Psoas muscle (tissue), 8 donors: Measurements from ENCODE around the gene PHB1. TPM values are rescaled to one million over a fixed set of nuclear protein-coding genes. Genes with fewer than 3 reads are reported as not detected.
A peak's percentile ranks its signal among the peaks of the same experiment; 100 is the strongest.
"Not testable (repeated sequence)": the region's sequence is repeated elsewhere in the genome, so short reads cannot be mapped to it uniquely, and the experiment has no call there.

ENCODE experiments used
- ATAC-seq, 4 donors: fragments of 200-7000 bp; cut with Tn5 transposase; one replicate each; pipeline ENCODE4 v1.9.1; 2020; ENCODE audit warnings: moderate library complexity in 3 of 4, mild to moderate bottlenecking in 2 of 4
- DNase-seq, 2 donors: peaks; one replicate each; pipeline ENCODE4 v3.0.0-alpha.2; 2020
- H3K27ac ChIP-seq: fragments of 200-600 bp; one replicate; pipeline ENCODE4 v1.8.0; 2022
- H3K27me3 ChIP-seq, 3 donors: fragments of 200-600 bp in 1 of 3; one replicate each; pipeline versions ENCODE4 v1.6.1 to v1.8.0; 2013 to 2022; ENCODE audit warnings: low read length in 2 of 3, mild to moderate bottlenecking in 2 of 3, moderate library complexity in 1 of 3; ENCODE audit not compliant: insufficient read depth in 3 of 3
- H3K36me3 ChIP-seq, 2 donors: fragments of 200-600 bp in 1 of 2; one replicate each; pipeline versions ENCODE4 v1.6.1 to v1.8.0; 2013 to 2022; ENCODE audit warnings: low read depth in 1 of 2, mild to moderate bottlenecking in 1 of 2, moderate library complexity in 1 of 2; ENCODE audit not compliant: insufficient read depth in 1 of 2
- H3K4me1 ChIP-seq: fragments of 200-600 bp; one replicate; pipeline ENCODE4 v1.8.0; 2022
- H3K4me3 ChIP-seq: fragments of 200-600 bp; one replicate; pipeline ENCODE4 v1.8.0; 2022; ENCODE audit warnings: mild to moderate bottlenecking
- H3K9me3 ChIP-seq: fragments of 200-600 bp; one replicate; pipeline ENCODE4 v1.8.0; 2022
- WGBS, 3 donors: extraction: QIAGEN DNeasy Blood & Tissue Kit; methylation state at CpG; one replicate each; pipeline versions ENCODE4 v1.1.6 to v1.1.7; 2013; 5-methylcytosine and 5-hydroxymethylcytosine counted together
- intact Hi-C, 2 donors: fragments of 100-400 bp; cut with DNase I; formaldehyde crosslinking; loops; one replicate each; pipeline versions ENCODE4 v1.11.0 to v1.14.2; 2022
- polyA plus RNA-seq, 3 donors: library from polyadenylated mRNA; stranded (reverse); fragments of 200-250 nt; gene quantifications; one replicate each; pipeline ENCODE4 v1.2.3, GENCODE V29; 2013
- total RNA-seq, 4 donors: library from RNA; stranded (reverse); fragmentation: NEBNext Ultra II Directional in 2 of 4; extraction: Animal tissue kit (Norgen Biotek cat#: 25700) in 2 of 4; gene quantifications; one replicate each; pipeline versions ENCODE4 v1.2.1 to v1.2.4, GENCODE V29; 2021 to 2023
- TF ChIP-seq, protein P1 (sequence below): fragments of 200-600 bp; IDR thresholded peaks from one replicate; pipeline ENCODE4 v1.8.0; 2022; ENCODE audit warnings: antibody characterized with exemption
- donor health status: healthy with polysubstance abuse.
- donor health status: DM: no; HTN: no; CAD: no; lungs with moderate emphysema.
- donor health status: Bipolar disorder and iron deficiency.
- donor health status: healthy.
- donor health status: DM: yes; HTN: yes; CAD: no.
- donor health status: DM: no; HTN: no; CAD: no.
- donor health status: DM: no; HTN: no; CAD: no.
- donor health status: DM: yes; HTN: yes; CAD: no.

PHB1 gene
- total and polyA plus RNA-seq, 7 donors, result 134 to 364 (median 198) TPM

GRCh38 chr17:49434821-49435670 is 20.4 kb upstream of the PHB1 start:
- Histone ChIP-seq H3K9me3 (no peaks in the 10 kb centered on the region), H3K4me3 (no peak overlapping the region), H3K27me3 (peaks cover 0 to 13% (median 5%) of the 10 kb centered on the region in 3 donors), H3K4me1 (no peaks in the 10 kb centered on the region), H3K27ac (no peak overlapping the region), H3K36me3 (no peaks in the 10 kb centered on the region)
- 54 to 60% (median 57%) methylated on average over 13 of the region's 13 CpGs for WGBS, 3 donors
- intact Hi-C loops, result loop anchor here (2.0 to 10.0 kb wide), 4 partner anchors 37 to 270 kb away; partner anchors contain the start of gene SLC35B1 (in 1 of the 2)
- DNase-seq (no peak), ATAC-seq (peak; percentile 54 to 84 (median 80))
- TF ChIP-seq, protein P1, sequence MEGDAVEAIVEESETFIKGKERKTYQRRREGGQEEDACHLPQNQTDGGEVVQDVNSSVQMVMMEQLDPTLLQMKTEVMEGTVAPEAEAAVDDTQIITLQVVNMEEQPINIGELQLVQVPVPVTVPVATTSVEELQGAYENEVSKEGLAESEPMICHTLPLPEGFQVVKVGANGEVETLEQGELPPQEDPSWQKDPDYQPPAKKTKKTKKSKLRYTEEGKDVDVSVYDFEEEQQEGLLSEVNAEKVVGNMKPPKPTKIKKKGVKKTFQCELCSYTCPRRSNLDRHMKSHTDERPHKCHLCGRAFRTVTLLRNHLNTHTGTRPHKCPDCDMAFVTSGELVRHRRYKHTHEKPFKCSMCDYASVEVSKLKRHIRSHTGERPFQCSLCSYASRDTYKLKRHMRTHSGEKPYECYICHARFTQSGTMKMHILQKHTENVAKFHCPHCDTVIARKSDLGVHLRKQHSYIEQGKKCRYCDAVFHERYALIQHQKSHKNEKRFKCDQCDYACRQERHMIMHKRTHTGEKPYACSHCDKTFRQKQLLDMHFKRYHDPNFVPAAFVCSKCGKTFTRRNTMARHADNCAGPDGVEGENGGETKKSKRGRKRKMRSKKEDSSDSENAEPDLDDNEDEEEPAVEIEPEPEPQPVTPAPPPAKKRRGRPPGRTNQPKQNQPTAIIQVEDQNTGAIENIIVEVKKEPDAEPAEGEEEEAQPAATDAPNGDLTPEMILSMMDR, result peak; percentile 72

GRCh38 chr17:49433000-49433694 is 18.5 kb upstream of the PHB1 start:
- H3K27me3 ChIP-seq, result peaks cover 0 to 8% (median 0%) of the 10 kb centered on the region in 3 donors
- H3K36me3 ChIP-seq, result no peaks in the 10 kb centered on the region
- no peaks in the 10 kb centered on the region for H3K4me1 ChIP-seq
- H3K9me3 ChIP-seq, result no peaks in the 10 kb centered on the region
- no peak for ATAC-seq
- no peak overlapping the region for H3K27ac ChIP-seq
- DNase-seq, result no peak
- no peak overlapping the region for H3K4me3 ChIP-seq
- intact Hi-C loops, result loop anchor here in 1 of 2 donors (10.0 kb wide), 1 partner anchor 272 kb away; the partner anchor contains the start of gene SLC35B1
- TF ChIP-seq, protein P1, result no peak
- WGBS, 3 donors, result 75 to 79% (median 75%) methylated on average over 4 of the region's 4 CpGs

GRCh38 chr17:49431743-49432142 is 17.1 kb upstream of the PHB1 start:
- no peak overlapping the region for H3K27ac ChIP-seq
- DNase-seq (no peak), ATAC-seq (no peak)
- intact Hi-C loops, result loop anchor here in 1 of 2 donors (10.0 kb wide), 1 partner anchor 273 kb away; the partner anchor contains the start of gene SLC35B1
- 84 to 91% (median 90%) methylated on average over 8 of the region's 8 CpGs for WGBS, 3 donors
- H3K9me3 ChIP-seq, result no peaks in the 10 kb centered on the region
- H3K4me1 ChIP-seq, result no peaks in the 10 kb centered on the region
- H3K27me3 ChIP-seq, result peaks cover 0 to 8% (median 0%) of the 10 kb centered on the region in 3 donors
- TF ChIP-seq, protein P1, result no peak
- no peaks in the 10 kb centered on the region for H3K36me3 ChIP-seq
- no peak overlapping the region for H3K4me3 ChIP-seq

GRCh38 chr17:49425004-49425286 is 10.3 kb upstream of the PHB1 start:
- Histone ChIP-seq H3K9me3 (peaks cover 13% of the 10 kb centered on the region), H3K27me3 (peaks cover 0 to 8% (median 0%) of the 10 kb centered on the region in 3 donors), H3K4me3 (no peak overlapping the region), H3K27ac (no peak overlapping the region), H3K4me1 (no peaks in the 10 kb centered on the region), H3K36me3 (no peaks in the 10 kb centered on the region)
- TF ChIP-seq, protein P1, result no peak
- DNase-seq (no peak), ATAC-seq (no peak)
- intact Hi-C loops, result no loop called here

GRCh38 chr17:49424276-49425003 is 9.8 kb upstream of the PHB1 start:
- intact Hi-C loops, H3K4me3 ChIP-seq, H3K4me1 ChIP-seq, ATAC-seq, H3K27me3 ChIP-seq, H3K27ac ChIP-seq, H3K36me3 ChIP-seq, DNase-seq: not testable (repeated sequence)
- peaks cover 13% of the 10 kb centered on the region for H3K9me3 ChIP-seq
- WGBS, 3 donors, result 82 to 83% (median 83%) methylated on average over 15 to 16 of the region's 16 CpGs
